GM12878 (cell line): ENCODE results near the gene FRAS1. TPM values are rescaled to one million over a fixed set of nuclear protein-coding genes. Genes with fewer than 3 reads are reported as not detected.

Experiments
- ATAC-seq: fragments of 200-7000 bp; cut with Tn5 transposase; 3 replicates; pipeline ENCODE4 v1.9.1; 2020; ENCODE audit warnings: mild to moderate bottlenecking, moderate library complexity
- BruUV-seq: library from RNA; stranded (reverse); fragments of 400-500 nt; replicated peaks from 2 replicates; lab custom pipeline; 2021; lab: Mats Ljungman, UMichigan
- CTCF ChIA-PET: fragments of 300-600 bp; sonication (Branson Sonifier 250); formaldehyde crosslinking; extraction: SDS; loops from one replicate; lab custom pipeline; 2021; ENCODE audit warnings: inconsistent platforms; lab: Yijun Ruan, JAX
- POLR2A ChIA-PET: fragments of 350-600 bp; formaldehyde crosslinking; extraction: SDS; loops from one replicate; lab custom pipeline; 2021; ENCODE audit warnings: inconsistent platforms; lab: Charles Lee
- RAD21 ChIA-PET: fragments of 300-600 bp; sonication (Branson Sonifier 250); formaldehyde crosslinking; loops from one replicate; lab custom pipeline; 2023; ENCODE audit warnings: antibody characterized with exemption; ENCODE audit not compliant: unreplicated experiment; lab: Charles Lee
- SMC1A ChIA-PET: fragments of 300-600 bp; sonication (Branson Sonifier 250); formaldehyde crosslinking; loops from one replicate; lab custom pipeline; 2023; ENCODE audit not compliant: unreplicated experiment, uncharacterized antibody; lab: Charles Lee
- DNase-seq: peaks from one replicate; pipeline ENCODE4 v3.0.0-alpha.2; 2011; ENCODE audit warnings: low read depth, low spot score
- FAIRE-seq: peaks from 3 replicates; lab custom pipeline; 2011; peaks lifted over from hg19 to GRCh38; lab: Jason Lieb, UNC
- H2AFZ ChIP-seq: 2 replicates; pipeline ENCODE4 v1.6.0; 2011; ENCODE audit warnings: low read depth, low read length, control low read depth; ENCODE audit not compliant: control insufficient read depth
- H3K27ac ChIP-seq: 2 replicates; pipeline ENCODE4 v1.5.1; 2011; ENCODE audit warnings: control low read depth; ENCODE audit not compliant: control insufficient read depth, insufficient read depth
- H3K27me3 ChIP-seq, 2 experiments: replicated peaks in 1 of 2; 2 replicates each; pipeline versions ENCODE4 v1.6.0 to v1.6.1; 2011; ENCODE audit warnings: low read length in 1 of 2; ENCODE audit not compliant: control insufficient read depth in 2 of 2, insufficient read depth in 2 of 2
- H3K36me3 ChIP-seq, 2 experiments: 2 replicates each; pipeline ENCODE4 v1.5.1; 2011; ENCODE audit warnings: low read length in 1 of 2; ENCODE audit not compliant: control insufficient read depth in 2 of 2, insufficient read depth in 2 of 2
- H3K4me1 ChIP-seq: 2 replicates; pipeline ENCODE4 v1.6.1; 2011; ENCODE audit warnings: mild to moderate bottlenecking, low read length, moderate library complexity, mixed read lengths; ENCODE audit not compliant: control insufficient read depth, insufficient read depth
- H3K4me2 ChIP-seq: 2 replicates; pipeline ENCODE4 v1.6.0; 2011; ENCODE audit warnings: control low read depth; ENCODE audit not compliant: control insufficient read depth, insufficient read depth
- H3K4me3 ChIP-seq: fragments of 200-600 bp; sonication (generic); 2 replicates; pipeline ENCODE4 v1.5.1; 2016
- H3K79me2 ChIP-seq: 2 replicates; pipeline ENCODE4 v1.6.0; 2011; ENCODE audit warnings: low read length; ENCODE audit not compliant: control insufficient read depth, insufficient read depth
- H3K9ac ChIP-seq: 2 replicates; pipeline ENCODE4 v1.8.0; 2011; ENCODE audit warnings: low read length, control low read depth, mixed read lengths; ENCODE audit not compliant: control insufficient read depth, insufficient read depth
- H3K9me3 ChIP-seq: replicated peaks from 3 replicates; pipeline ENCODE4 v1.5.1; 2011; ENCODE audit warnings: mild to moderate bottlenecking, low read length; ENCODE audit not compliant: control insufficient read depth, insufficient read depth
- H4K20me1 ChIP-seq: 2 replicates; pipeline ENCODE4 v1.6.0; 2011; ENCODE audit not compliant: control insufficient read depth, insufficient read depth
- ATF2 ChIP-seq: IDR thresholded peaks from 2 replicates; pipeline ENCODE4 v1.6.1; 2012; ENCODE audit warnings: low read length, inconsistent platforms
- DPF2 ChIP-seq: fragments of 450-650 bp; IDR thresholded peaks from 2 replicates; pipeline ENCODE4 v1.6.1; 2017; ENCODE audit warnings: mild to moderate bottlenecking
- ETV6 ChIP-seq, 2 experiments: fragments of 450-650 bp in 1 of 2; IDR thresholded peaks in 1 of 2; conservative IDR thresholded peaks in 1 of 2; 2 replicates each; pipeline ENCODE4 v1.6.1; 2014; ENCODE audit warnings: antibody characterized with exemption in 1 of 2, borderline replicate concordance in 1 of 2, low read depth in 1 of 2, mild to moderate bottlenecking in 1 of 2, moderate library complexity in 1 of 2
- FOXK2 ChIP-seq: fragments of 450-650 bp; IDR thresholded peaks from 2 replicates; pipeline ENCODE4 v1.6.1; 2017; ENCODE audit warnings: mild to moderate bottlenecking, moderate library complexity
- NFIC ChIP-seq: IDR thresholded peaks from 2 replicates; pipeline ENCODE4 v1.6.1; 2012; ENCODE audit warnings: low read depth, mild to moderate bottlenecking, inconsistent platforms, low read length, moderate library complexity
- PAX8 ChIP-seq: fragments of 450-650 bp; IDR thresholded peaks from 2 replicates; pipeline ENCODE4 v1.6.1; 2017; ENCODE audit warnings: mild to moderate bottlenecking, moderate library complexity
- RCOR1 ChIP-seq: conservative IDR thresholded peaks from 2 replicates; pipeline ENCODE4 v1.6.1; 2012; ENCODE audit warnings: low read depth, low read length, improper control_type of control experiment
- RELB ChIP-seq: fragments of 450-650 bp; IDR thresholded peaks from 2 replicates; pipeline ENCODE4 v1.6.1; 2017; ENCODE audit warnings: low read depth, mild to moderate bottlenecking, moderate library complexity
- WGBS: methylation state at CpG from one replicate; pipeline ENCODE4 v1.1.6; 2016; ENCODE audit warnings: low lambda C conversion rate; ENCODE audit not compliant: insufficient replicate concordance, insufficient coverage; ENCODE audit errors: missing lambda C conversion rate; 5-methylcytosine and 5-hydroxymethylcytosine counted together
- in situ Hi-C: fragments of 300-500 bp; cut with MboI; formaldehyde crosslinking; loops from 9 replicates; pipeline ENCODE4 v1.14.3; 2018; ENCODE audit warnings: mixed read lengths
- intact Hi-C: fragments of 100-400 bp; cut with micrococcal nuclease; formaldehyde crosslinking; loops from one replicate; pipeline ENCODE4 v1.14.2; 2022; ENCODE audit not compliant: unreplicated experiment
- polyA plus RNA-seq, 11 experiments: library from polyadenylated mRNA; depleted of rRNA in 4 of 11; unstranded in 6 of 11; stranded (reverse) in 5 of 11; fragments of >200 nt; fragmentation: Nextera tagmentation in 4 of 11; fragmentation: Illumina TruSeq in 1 of 11; extraction: Ambion mirVana in 4 of 11; extraction: Trizol in 1 of 11; gene quantifications; 1 replicate in 1 of 11; 2 replicates in 10 of 11; pipeline versions ENCODE4 v1.2.1 to v1.2.3, GENCODE V29; 2011 to 2016; ENCODE audit warnings: inconsistent platforms in 2 of 11, missing spikeins in 2 of 11, low read depth in 1 of 11
- total RNA-seq, 4 experiments: library from RNA; depleted of rRNA in 3 of 4; stranded (reverse); fragments of >200 nt in 3 of 4; fragmentation: Illumina TruSeq in 1 of 4; extraction: Trizol in 1 of 4; gene quantifications; 2 replicates each; pipeline versions ENCODE4 v1.2.1 to v1.2.3, GENCODE V29; 2013 to 2021

The FRAS1 gene
- total and polyA plus RNA-seq, 10 of the 15 experiments (the other 5 are each of a cell fraction or from before 2014, with no cell fraction given): 0.08 to 11.7 (median 0.20) TPM

DNA sequence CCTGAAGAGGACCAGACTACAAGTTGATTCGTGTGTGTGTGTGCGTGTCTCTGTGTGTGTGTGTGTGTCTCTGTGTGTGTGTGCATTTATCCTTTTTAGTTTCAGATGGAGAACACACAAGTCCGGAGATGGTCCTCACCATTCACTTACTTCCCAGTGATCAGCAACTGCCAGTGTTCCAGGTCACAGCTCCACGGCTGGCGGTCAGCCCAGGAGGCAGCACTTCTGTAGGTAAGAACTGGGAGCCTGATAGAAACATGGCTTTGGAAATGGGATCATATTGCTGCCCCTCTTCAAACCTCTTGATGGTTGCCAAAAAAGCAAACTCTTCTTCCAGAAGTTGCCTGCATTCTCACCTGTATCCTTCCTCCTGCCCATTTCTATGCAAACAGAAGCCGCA, 371.9 kb downstream of the FRAS1 start:
- SMC1A ChIA-PET: interaction anchor here (0.7 kb wide), 1 partner anchor 14 kb away, joined by 3 read pairs; no protein-coding TSS in a partner anchor
- Histone ChIP-seq H3K9ac (no peak overlapping the region), H3K4me2 (no peak overlapping the region), H2AFZ (no peak overlapping the region), H3K79me2 (no peaks in the 10 kb centered on the region), H3K27ac (no peak overlapping the region), H3K27me3 (no peaks in the 10 kb centered on the region), H3K4me3 (no peak overlapping the region), H3K4me1 (no peaks in the 10 kb centered on the region), H4K20me1 (no peaks in the 10 kb centered on the region), H3K9me3 (no peaks in the 10 kb centered on the region), H3K36me3 (no peaks in the 10 kb centered on the region)
- no peak for TF ChIP-seq RELB
- no peak for TF ChIP-seq PAX8
- TF ChIP-seq NFIC: no peak
- TF ChIP-seq ETV6 (conservative IDR thresholded peaks at IDR 0.05 in 1 of 2, IDR thresholded peaks at IDR 0.05 in 1 of 2; ENCODE audit: borderline replicate concordance in 1 of 2, low read depth in 1 of 2): no peak
- TF ChIP-seq FOXK2: no peak
- TF ChIP-seq ATF2: no peak
- TF ChIP-seq RCOR1: no peak
- TF ChIP-seq DPF2: no peak
- FAIRE-seq (no peak), ATAC-seq (no peak), DNase-seq (no peak)
- no TSS peak for BruUV-seq
- RAD21 ChIA-PET: no interaction called here
- CTCF ChIA-PET: no interaction called here
- in situ Hi-C loops: no loop called here
- intact Hi-C loops: no loop called here
- 48% methylated on average over 6 of the region's 6 CpGs for WGBS
- POLR2A ChIA-PET: no interaction called here
